ENCODE results near the gene HDAC6. TPM values are rescaled to one million over a fixed set of nuclear protein-coding genes. Genes with fewer than 3 reads are reported as not detected.

Gene HDAC6
- polyA plus RNA-seq, 6 donors from 2014 or later: 11.9 to 26.6 (median 21.2) TPM

DNA sequence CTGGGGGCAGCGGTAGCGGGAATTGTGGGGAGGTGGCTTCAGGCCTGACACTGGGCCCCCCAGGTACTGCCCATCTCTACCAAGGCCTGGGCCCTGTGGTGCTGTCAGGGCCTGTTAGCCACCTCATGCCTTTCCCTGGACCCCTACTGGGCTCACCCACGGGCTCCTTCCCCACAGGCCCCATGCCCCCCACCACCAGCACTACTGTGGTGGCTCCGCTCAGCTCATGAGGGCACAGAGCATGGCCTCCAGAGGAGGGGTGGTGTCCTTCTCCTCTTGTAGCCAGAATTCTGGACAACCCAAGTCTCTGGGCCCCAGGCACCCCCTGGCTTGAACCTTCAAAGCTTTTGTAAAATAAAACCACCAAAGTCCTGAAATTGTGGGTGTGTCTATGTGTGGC is 7.9 kb upstream of the HDAC6 start:
- peaks cover 0 to 23% (median 6%) of the 10 kb centered on the region in 3 donors for H3K27me3 Mint-ChIP-seq
- peaks cover 0 to 4% (median 0%) of the 10 kb centered on the region in 7 donors for H3K9me3 Mint-ChIP-seq
- no peak for DNase-seq
- H3K36me3 Mint-ChIP-seq: peaks cover 0 to 2% of the 10 kb centered on the region in 2 donors
- H3K4me1 Mint-ChIP-seq: peaks cover 0 to 4% (median 0%) of the 10 kb centered on the region in 3 donors
- H3K27ac Mint-ChIP-seq: no peak overlapping the region
- H3K4me3 Mint-ChIP-seq: no peak overlapping the region
- ATAC-seq (ENCODE audit: low read depth in 2 of 2): no peak

DNA sequence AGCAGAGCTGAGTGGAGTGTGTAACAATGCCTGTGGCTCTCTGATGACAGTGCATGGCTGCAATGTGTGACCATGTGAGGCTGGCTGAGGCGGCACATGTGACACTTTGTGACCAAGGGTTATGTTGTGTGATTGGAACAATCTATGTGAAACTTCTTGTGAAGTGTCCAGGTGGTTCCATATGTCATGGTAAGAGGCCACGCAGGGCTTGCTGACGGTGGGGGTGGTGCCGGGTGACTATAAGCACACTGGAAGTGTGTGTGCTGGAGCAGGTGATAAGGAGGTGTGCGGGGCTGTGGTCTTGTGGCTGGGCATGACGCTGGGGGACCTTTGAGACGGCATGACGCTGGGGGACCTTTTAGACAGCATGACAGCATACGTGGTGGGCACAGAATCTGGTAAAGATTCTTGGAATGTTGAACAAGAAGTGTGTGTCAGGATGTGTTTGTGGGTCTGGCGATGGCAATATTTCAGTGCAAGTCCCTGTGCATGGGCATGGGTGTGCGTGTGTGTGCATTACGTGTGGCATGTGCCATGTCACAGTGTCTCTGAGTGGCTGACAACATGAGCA is 7.4 kb upstream of the HDAC6 start:
- H3K36me3 Mint-ChIP-seq: no peaks in the 10 kb centered on the region
- DNase-seq: no peak
- ATAC-seq (ENCODE audit: low read depth in 2 of 2): no peak
- H3K9me3 Mint-ChIP-seq: peaks cover 0 to 2% (median 0%) of the 10 kb centered on the region in 7 donors
- H3K27ac Mint-ChIP-seq: no peak overlapping the region
- H3K27me3 Mint-ChIP-seq: peaks cover 0 to 18% (median 6%) of the 10 kb centered on the region in 3 donors
- H3K4me3 Mint-ChIP-seq: no peak overlapping the region
- H3K4me1 Mint-ChIP-seq: peaks cover 0 to 4% (median 0%) of the 10 kb centered on the region in 3 donors

DNA sequence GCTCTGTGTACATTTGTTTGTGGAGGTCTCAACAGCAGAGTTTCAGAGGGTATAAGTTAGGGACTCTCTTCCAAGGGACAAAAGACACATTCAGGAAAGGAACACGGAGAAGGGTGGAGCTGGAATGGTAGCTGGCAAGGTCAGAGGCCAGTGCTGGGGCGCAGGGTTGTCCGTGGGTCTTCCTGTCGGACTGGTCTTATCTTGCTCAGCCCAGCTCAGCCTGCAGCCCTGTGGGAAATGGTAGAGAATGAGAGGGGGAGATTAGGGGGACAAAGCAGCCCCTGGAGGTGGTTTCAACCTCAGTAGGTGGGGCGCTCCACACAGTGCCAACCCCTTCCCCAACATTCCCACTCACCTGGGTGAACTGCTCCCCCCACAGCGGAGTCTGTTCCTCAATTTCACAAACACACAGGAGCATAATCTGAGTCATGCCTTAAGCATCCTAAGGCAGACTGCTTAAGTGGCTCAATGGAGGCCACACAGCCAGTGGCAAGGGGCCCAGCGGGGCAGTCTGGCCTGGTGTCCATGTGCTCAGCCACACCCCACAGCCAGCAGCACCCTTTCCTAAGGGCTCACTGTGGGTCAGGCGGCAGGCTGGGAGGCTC is 6.9 kb upstream of the HDAC6 start:
- Mint-ChIP-seq H3K4me3 (no peak overlapping the region), H3K27me3 (peaks cover 0 to 13% (median 5%) of the 10 kb centered on the region in 3 donors), H3K36me3 (no peaks in the 10 kb centered on the region), H3K9me3 (no peaks in the 10 kb centered on the region), H3K4me1 (peaks cover 0 to 4% (median 0%) of the 10 kb centered on the region in 3 donors), H3K27ac (no peak overlapping the region)
- no peak for DNase-seq
- ATAC-seq (ENCODE audit: low read depth in 2 of 2): no peak

DNA sequence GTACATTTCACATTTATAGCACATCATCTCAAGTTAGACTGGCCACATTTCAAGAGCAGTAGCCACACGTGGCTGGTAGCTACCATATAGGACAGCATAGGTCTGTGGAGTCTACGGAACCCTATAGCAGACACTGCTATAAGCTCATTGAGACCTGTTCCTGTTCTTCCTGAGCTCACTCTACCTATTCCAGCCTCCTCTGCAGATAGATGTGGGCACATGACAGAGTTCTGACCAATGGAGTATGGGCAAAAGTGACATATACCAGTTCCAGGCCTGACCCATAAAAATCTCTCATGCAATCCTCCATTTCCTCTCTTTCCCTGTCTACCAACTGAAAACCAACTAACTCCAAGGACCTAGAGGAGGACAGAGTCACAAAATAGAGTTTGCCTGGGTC is 3.5 kb upstream of the HDAC6 start:
- H3K36me3 Mint-ChIP-seq: no peaks in the 10 kb centered on the region
- peaks cover 6 to 17% (median 17%) of the 10 kb centered on the region in 3 donors for H3K4me1 Mint-ChIP-seq
- H3K27me3 Mint-ChIP-seq: peaks cover 0 to 8% (median 0%) of the 10 kb centered on the region in 3 donors
- ATAC-seq (ENCODE audit: low read depth in 2 of 2) (no peak), DNase-seq (no peak)
- H3K9me3 Mint-ChIP-seq: no peaks in the 10 kb centered on the region
- H3K27ac Mint-ChIP-seq: no peak overlapping the region
- H3K4me3 Mint-ChIP-seq: no peak overlapping the region

DNA sequence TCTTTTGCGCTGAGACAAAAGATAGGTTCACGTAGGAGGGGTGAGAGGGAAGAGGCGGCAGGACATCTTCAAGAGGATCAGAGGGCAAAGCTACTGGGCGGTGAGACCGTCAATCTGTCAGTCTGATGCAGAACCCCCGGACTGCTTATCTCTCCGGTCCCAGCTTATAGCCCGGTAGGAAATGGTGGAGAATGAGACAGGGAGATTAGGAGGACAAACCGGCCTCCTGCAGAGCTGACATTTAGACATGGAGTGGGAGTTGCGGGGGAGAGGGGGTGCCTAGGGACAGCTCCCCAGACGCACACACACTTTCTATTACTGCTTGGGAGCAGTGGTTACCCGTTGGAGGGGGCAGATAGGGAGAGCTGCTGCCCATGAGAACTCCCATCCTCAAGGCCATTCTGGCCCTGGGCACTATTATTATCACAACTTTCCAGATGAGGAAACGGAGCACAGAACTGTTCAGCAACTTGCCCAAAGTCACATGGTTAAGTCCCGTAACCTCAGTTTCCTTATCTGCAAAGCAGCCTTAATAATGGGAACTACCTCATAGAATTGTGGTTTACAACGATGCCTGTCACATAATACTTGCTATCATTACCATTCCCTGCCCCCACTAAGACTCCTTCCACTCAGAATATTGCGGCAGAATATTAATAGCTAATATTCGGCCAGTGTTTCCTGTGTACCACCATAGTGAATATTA is 1.1 kb upstream of the HDAC6 start:
- Mint-ChIP-seq H3K4me1 (peaks cover 10 to 17% (median 17%) of the 10 kb centered on the region in 3 donors), H3K4me3 (peak overlapping the region; percentile 88 to 98 (median 95)), H3K36me3 (peaks cover 0 to 5% of the 10 kb centered on the region in 2 donors), H3K27me3 (peaks cover 0 to 13% (median 0%) of the 10 kb centered on the region in 3 donors), H3K27ac (peak overlapping the region; percentile 96 to 100 (median 98)), H3K9me3 (peaks cover 0 to 2% (median 0%) of the 10 kb centered on the region in 7 donors)
- no peak for DNase-seq
- no peak for ATAC-seq (ENCODE audit: low read depth in 2 of 2)

DNA sequence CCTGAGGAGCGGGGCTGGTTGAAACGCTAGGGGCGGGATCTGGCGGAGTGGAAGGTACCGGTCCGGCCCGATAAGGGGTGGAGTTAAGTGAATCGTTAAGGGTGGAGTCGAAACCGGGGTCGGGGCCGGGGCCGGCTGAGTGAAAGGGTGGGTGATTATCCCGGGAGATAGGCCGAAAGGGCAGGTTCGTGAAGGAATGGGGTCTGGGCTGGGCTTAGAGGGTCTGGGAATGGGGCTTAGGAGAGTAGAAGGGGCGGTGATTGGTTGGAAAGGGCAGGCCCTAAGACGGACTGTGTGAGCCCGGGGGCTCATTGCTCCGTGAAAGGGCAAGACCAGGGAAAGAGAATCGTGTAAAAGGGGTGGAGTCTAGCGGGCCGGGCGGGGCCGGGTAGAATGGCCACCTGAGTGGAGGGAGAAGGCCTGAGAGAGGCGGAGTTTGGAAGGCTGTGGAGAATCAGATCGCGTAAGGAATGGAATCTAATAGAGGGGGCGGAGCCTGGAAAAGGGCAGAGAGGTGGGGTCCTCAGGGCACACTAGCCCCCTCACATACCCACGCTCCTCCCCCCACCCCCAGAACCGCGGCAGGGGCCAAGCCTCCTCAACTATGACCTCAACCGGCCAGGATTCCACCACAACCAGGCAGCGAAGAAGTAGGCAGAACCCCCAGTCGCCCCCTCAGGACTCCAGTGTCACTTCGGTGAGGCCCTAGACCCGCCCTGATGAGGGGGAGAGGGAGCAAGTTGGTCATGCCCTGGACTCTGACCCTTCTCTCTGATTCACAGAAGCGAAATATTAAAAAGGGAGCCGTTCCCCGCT is 430 bp downstream of the HDAC6 start:
- H3K4me1 Mint-ChIP-seq: peaks cover 10 to 17% (median 17%) of the 10 kb centered on the region in 3 donors
- peaks cover 0 to 5% of the 10 kb centered on the region in 2 donors for H3K36me3 Mint-ChIP-seq
- H3K9me3 Mint-ChIP-seq: peaks cover 0 to 2% (median 0%) of the 10 kb centered on the region in 7 donors
- peak overlapping the region; percentile 88 to 98 (median 95) for H3K4me3 Mint-ChIP-seq
- ATAC-seq (ENCODE audit: low read depth in 2 of 2) (peak; percentile 23 to 29), DNase-seq (no peak)
- peak overlapping the region; percentile 97 to 100 (median 98) for H3K27ac Mint-ChIP-seq
- peaks cover 0 to 5% (median 0%) of the 10 kb centered on the region in 3 donors for H3K27me3 Mint-ChIP-seq

DNA sequence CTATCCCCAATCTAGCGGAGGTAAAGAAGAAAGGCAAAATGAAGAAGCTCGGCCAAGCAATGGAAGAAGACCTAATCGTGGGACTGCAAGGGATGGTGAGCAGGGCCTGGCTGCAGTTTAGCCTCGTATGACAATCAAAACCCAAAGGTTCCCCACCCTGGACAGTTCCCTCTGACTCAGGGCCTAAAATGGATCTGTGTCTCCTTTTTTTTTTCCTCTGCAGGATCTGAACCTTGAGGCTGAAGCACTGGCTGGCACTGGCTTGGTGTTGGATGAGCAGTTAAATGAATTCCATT is 986 bp downstream of the HDAC6 start:
- peaks cover 0 to 5% (median 0%) of the 10 kb centered on the region in 3 donors for H3K27me3 Mint-ChIP-seq
- peak overlapping the region; percentile 72 to 98 (median 94) for H3K4me3 Mint-ChIP-seq
- peaks cover 10 to 17% (median 17%) of the 10 kb centered on the region in 3 donors for H3K4me1 Mint-ChIP-seq
- DNase-seq (no peak), ATAC-seq (ENCODE audit: low read depth in 2 of 2) (no peak)
- peaks cover 0 to 5% of the 10 kb centered on the region in 2 donors for H3K36me3 Mint-ChIP-seq
- H3K27ac Mint-ChIP-seq: peak overlapping the region in 5 of 6 donors; percentile 69 to 98 (median 80)
- peaks cover 0 to 2% (median 0%) of the 10 kb centered on the region in 7 donors for H3K9me3 Mint-ChIP-seq

DNA sequence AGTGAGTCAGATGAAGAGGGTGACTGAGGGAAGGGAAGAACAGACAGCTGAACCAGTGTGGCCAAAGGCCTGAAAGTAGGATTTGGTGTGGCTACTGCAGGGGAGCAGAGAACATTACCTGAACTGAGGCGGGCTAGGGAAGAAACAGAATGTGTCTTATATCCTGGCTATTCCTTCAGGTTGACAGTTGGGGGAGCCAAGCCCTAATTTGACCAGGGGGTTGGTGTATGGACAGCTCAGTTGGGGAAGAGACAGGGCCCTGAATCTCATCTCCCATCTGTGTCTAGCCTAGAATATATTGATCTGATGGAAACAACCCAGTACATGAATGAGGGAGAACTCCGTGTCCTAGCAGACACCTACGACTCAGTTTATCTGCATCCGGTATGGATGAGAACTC is 4.2 kb downstream of the HDAC6 start:
- H3K4me3 Mint-ChIP-seq: no peak overlapping the region
- peaks cover 0 to 2% (median 0%) of the 10 kb centered on the region in 7 donors for H3K9me3 Mint-ChIP-seq
- H3K36me3 Mint-ChIP-seq: peaks cover 0 to 5% of the 10 kb centered on the region in 2 donors
- H3K27me3 Mint-ChIP-seq: peaks cover 0 to 5% (median 0%) of the 10 kb centered on the region in 3 donors
- ATAC-seq (ENCODE audit: low read depth in 2 of 2) (no peak), DNase-seq (no peak)
- peaks cover 10 to 11% (median 10%) of the 10 kb centered on the region in 3 donors for H3K4me1 Mint-ChIP-seq
- no peak overlapping the region for H3K27ac Mint-ChIP-seq

DNA sequence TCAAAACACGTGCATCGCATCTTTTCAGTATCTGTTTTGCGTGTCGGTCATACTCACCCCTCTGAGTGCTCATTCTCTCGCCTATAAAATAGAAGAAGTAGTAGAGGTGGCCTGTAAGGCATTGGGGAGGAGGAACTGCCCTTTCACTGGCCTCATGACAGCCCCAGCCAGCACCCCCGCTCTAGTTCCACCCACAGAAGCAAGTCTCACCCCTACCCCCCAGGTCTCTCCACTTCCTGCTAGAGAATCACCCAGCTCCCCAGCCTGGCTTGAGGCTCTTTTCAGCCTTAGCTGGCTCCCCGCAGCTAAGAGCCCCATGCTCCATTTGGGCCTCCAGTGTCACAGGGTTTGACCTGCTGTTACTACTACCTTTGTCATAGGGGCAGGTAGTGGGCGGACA is 11.8 kb downstream of the HDAC6 start:
- no peak for DNase-seq
- Mint-ChIP-seq H3K4me1 (peaks cover 0 to 3% (median 0%) of the 10 kb centered on the region in 3 donors), H3K4me3 (no peak overlapping the region), H3K27me3 (no peaks in the 10 kb centered on the region), H3K9me3 (peaks cover 0 to 1% (median 0%) of the 10 kb centered on the region in 7 donors), H3K27ac (peak overlapping the region in 2 of 6 donors; percentile 60 to 97), H3K36me3 (no peaks in the 10 kb centered on the region)
- ATAC-seq (ENCODE audit: low read depth in 2 of 2): no peak

DNA sequence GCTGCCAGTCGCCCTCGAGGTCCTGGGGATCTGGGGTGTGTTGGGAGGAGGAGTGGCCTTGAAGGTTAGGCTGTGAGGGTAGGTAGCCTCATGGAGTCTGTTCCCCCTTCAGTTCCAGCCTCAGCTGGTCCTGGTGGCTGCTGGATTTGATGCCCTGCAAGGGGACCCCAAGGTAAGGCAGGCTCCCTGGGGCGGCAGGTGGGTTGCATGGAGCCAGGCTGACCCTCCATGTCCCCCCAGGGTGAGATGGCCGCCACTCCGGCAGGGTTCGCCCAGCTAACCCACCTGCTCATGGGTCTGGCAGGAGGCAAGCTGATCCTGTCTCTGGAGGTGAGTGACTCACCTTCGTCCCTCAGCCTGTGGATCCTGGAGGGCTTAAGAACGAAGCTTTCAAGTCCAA is 12.9 kb downstream of the HDAC6 start:
- H3K27me3 Mint-ChIP-seq: no peaks in the 10 kb centered on the region
- H3K4me1 Mint-ChIP-seq: peaks cover 0 to 3% (median 0%) of the 10 kb centered on the region in 3 donors
- ATAC-seq (ENCODE audit: low read depth in 2 of 2): no peak

DNA sequence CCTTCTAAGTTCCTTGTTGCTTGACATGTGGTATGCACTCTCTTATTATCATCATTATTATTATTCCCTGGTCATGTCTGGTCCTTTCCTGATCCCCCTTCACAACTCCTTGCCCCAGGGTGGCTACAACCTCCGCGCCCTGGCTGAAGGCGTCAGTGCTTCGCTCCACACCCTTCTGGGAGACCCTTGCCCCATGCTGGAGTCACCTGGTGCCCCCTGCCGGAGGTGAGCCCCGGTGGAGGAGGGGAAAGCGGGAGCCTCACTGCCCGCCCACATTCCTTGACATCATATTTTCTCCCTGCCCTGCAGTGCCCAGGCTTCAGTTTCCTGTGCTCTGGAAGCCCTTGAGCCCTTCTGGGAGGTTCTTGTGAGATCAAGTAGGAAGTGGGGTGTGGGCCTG is 13.4 kb downstream of the HDAC6 start:
- ATAC-seq (ENCODE audit: low read depth in 2 of 2): no peak
- H3K27ac Mint-ChIP-seq: no peak overlapping the region
- H3K36me3 Mint-ChIP-seq: peaks cover 0 to 8% of the 10 kb centered on the region in 2 donors
- no peaks in the 10 kb centered on the region for H3K27me3 Mint-ChIP-seq
- peaks cover 0 to 1% (median 0%) of the 10 kb centered on the region in 7 donors for H3K9me3 Mint-ChIP-seq
- no peak overlapping the region for H3K4me3 Mint-ChIP-seq
- no peak for DNase-seq
- peaks cover 0 to 3% (median 0%) of the 10 kb centered on the region in 3 donors for H3K4me1 Mint-ChIP-seq

More for the DNA sequence above, 12.9 kb downstream of the HDAC6 start:
- peaks cover 0 to 1% (median 0%) of the 10 kb centered on the region in 7 donors for H3K9me3 Mint-ChIP-seq
- DNase-seq: no peak
- no peak overlapping the region for H3K4me3 Mint-ChIP-seq
- no peak overlapping the region for H3K27ac Mint-ChIP-seq
- peaks cover 0 to 3% of the 10 kb centered on the region in 2 donors for H3K36me3 Mint-ChIP-seq

DNA sequence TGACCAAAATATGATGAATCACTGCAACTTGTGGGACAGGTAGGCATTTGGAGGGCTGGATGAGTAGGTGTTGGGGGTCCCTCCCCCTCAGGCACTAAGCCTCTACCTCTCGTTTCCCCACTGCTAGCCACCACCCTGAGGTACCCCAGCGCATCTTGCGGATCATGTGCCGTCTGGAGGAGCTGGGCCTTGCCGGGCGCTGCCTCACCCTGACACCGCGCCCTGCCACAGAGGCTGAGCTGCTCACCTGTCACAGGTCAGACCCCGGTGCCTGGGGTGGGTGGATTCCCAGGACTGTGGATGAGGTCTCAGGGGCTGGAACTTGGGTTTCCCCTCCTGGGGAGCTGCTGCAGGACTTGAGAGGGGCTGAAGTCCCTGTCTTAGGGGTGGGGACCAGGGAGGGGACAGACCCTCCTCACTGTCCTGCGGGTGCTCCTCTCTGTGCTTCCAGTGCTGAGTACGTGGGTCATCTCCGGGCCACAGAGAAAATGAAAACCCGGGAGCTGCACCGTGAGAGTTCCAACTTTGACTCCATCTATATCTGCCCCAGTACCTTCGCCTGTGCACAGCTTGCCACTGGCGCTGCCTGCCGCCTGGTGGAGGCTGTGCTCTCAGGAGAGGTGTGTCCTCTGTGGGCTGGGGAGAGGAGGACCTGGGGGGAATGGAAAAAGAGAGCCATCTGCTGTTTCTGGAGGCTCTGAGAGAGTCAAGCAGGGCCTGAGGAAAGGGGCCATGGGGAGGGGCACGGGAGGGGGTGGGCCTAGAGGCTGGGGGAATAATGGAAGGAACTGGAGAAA is 14.3 kb downstream of the HDAC6 start:
- peaks cover 0 to 1% (median 0%) of the 10 kb centered on the region in 7 donors for H3K9me3 Mint-ChIP-seq
- H3K27me3 Mint-ChIP-seq: no peaks in the 10 kb centered on the region
- ATAC-seq (ENCODE audit: low read depth in 2 of 2) (no peak), DNase-seq (no peak)
- H3K4me3 Mint-ChIP-seq: peak overlapping the region in 1 of 8 donors; percentile 84
- H3K36me3 Mint-ChIP-seq: peaks cover 0 to 8% of the 10 kb centered on the region in 2 donors
- no peak overlapping the region for H3K27ac Mint-ChIP-seq
- H3K4me1 Mint-ChIP-seq: peaks cover 0 to 3% (median 0%) of the 10 kb centered on the region in 3 donors
